ENCODE results near the gene CCT8.

CCT8 gene

DNA sequence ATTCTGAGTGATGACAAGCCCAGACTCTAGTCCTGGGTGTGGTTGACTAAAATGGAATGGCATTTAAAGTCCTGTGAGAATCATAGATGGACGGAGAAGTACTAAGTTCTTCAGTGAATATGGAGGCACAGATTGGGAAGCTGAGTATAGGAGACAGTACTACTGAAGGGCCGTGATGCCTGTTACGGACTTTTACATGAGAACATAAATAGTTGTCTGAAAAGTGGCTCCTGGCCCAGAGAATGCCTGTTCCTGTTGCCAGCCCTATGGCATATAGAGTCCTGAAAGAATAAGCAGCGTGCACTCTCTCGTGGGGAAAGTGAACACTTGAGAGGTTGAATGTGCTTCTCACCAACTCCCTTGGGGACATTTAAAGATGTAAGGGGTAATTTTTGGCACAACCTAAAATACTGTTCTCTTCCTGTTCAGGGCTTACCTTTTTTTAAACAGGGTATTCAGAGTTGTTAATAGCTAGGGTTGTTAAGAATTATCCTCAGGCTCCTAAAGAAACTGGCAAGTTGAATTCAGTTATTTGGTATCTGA lies 20.4 kb downstream of the CCT8 start:
- POLR2A ChIA-PET = no interaction called here
- TF ChIP-seq, protein P1, sequence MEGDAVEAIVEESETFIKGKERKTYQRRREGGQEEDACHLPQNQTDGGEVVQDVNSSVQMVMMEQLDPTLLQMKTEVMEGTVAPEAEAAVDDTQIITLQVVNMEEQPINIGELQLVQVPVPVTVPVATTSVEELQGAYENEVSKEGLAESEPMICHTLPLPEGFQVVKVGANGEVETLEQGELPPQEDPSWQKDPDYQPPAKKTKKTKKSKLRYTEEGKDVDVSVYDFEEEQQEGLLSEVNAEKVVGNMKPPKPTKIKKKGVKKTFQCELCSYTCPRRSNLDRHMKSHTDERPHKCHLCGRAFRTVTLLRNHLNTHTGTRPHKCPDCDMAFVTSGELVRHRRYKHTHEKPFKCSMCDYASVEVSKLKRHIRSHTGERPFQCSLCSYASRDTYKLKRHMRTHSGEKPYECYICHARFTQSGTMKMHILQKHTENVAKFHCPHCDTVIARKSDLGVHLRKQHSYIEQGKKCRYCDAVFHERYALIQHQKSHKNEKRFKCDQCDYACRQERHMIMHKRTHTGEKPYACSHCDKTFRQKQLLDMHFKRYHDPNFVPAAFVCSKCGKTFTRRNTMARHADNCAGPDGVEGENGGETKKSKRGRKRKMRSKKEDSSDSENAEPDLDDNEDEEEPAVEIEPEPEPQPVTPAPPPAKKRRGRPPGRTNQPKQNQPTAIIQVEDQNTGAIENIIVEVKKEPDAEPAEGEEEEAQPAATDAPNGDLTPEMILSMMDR (IDR thresholded peaks at IDR 0.05; ENCODE audit: control extremely low read depth, extremely low read depth, low read depth, missing control alignments) = no peak
- CTCF ChIA-PET = interaction anchor here (1.3 to 2.1 kb wide), 2 partner anchors 13 to 20 kb away, joined by 3 to 7 read pairs; partner anchors contain the start of gene CCT8
- no peak for DNase-seq (ENCODE audit: extremely low spot score)

DNA sequence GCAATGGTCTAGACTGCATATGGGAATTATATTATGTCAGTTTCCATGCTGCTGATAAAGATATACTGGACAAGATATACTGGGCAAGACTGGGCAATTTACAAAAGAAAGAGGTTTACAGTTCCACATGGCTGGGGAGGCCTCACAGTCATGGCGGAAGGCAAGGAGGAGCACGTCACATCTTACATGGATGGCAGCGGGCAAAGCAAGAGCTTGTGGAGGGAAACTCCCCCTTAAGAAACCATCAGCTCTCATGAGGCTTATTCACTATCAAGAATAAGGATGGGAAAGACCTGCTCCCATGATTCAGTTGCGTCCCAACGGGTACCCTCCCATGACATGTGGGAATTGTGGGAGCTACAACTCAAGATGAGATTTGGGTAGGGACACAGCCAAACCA lies 21.2 kb downstream of the CCT8 start:
- no peak for DNase-seq (ENCODE audit: extremely low spot score)
- TF ChIP-seq, protein P1 (IDR thresholded peaks at IDR 0.05; ENCODE audit: control extremely low read depth, extremely low read depth, low read depth, missing control alignments) = no peak
- CTCF ChIA-PET = interaction anchor here (2.1 kb wide), 1 partner anchor 12 kb away, joined by 7 read pairs; no protein-coding TSS in a partner anchor
- POLR2A ChIA-PET = no interaction called here

DNA sequence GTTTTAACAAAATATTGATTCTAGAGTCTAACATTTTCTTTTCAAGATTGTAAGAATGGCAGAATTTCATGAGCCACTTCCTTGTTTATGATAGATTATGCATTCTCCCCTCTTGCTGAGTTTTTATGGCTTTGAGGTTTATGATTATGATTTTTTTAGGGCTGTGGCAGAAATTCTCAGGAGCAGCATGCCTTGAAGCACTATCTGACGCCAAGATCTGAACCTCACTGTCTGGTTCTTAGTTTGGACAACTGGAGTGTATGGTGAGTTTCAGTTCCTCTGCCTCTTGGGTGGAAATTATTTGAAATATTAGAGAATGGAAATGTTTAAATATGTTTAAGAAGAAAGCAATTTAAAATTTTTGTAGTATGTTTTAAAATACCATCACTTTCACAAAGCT lies 38.8 kb downstream of the CCT8 start:
- ChIA-PET POLR2A (no interaction called here), CTCF (interaction anchor here (1.2 kb wide), 2 partner anchors 10 to 117 kb away, joined by 3 to 4 read pairs; partner anchors contain the start of gene USP16)
- TF ChIP-seq, protein P1 (IDR thresholded peaks at IDR 0.05; ENCODE audit: control extremely low read depth, extremely low read depth, low read depth, missing control alignments) = no peak
- peak; percentile 27 for DNase-seq (ENCODE audit: extremely low spot score)

DNA sequence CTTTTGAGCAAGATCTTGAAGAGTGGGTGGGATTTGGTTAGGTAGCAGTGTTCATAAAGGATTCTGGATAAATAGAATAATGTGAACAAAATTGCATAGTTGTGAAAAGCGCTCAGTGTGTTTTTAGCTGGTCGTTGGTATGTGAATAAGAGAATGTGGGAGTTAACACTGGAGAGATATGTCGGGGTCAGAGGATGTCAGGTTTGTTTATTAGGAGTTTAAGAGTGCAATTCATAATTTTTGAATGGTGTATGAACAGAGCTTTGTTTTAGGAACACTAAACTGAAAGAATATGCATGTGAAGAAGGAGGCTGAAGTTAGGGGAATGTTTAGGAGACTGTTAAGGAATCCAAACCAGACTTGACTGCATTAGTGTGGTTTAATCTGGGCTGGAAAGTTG lies 39.6 kb downstream of the CCT8 start:
- ChIA-PET CTCF (interaction anchor here (1.2 kb wide), 2 partner anchors 9 to 116 kb away, joined by 3 to 4 read pairs; partner anchors contain the start of gene USP16), POLR2A (no interaction called here)
- DNase-seq (ENCODE audit: extremely low spot score) = no peak
- TF ChIP-seq, protein P1 (IDR thresholded peaks at IDR 0.05; ENCODE audit: control extremely low read depth, extremely low read depth, low read depth, missing control alignments) = no peak

DNA sequence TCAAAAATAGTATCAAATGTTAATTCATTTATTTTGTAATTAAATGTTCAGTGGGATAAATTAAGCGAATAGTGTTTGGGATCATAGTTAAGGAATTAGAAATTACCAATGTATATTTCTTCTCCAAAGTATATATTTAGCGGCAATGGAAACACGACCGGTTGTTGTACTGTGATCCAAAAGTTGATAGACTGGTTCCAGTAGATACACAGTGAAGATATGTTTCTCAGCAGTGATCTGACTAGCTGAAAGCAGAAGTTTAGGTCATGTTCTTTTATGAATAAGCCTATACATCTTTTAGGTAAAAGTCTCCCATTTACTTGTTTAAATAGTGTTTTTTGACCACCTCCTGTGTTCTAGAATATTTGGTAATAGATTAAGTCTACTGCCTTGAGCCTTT lies 40.1 kb downstream of the CCT8 start:
- POLR2A ChIA-PET = no interaction called here
- TF ChIP-seq, protein P1 (IDR thresholded peaks at IDR 0.05; ENCODE audit: control extremely low read depth, extremely low read depth, low read depth, missing control alignments) = no peak
- no peak for DNase-seq (ENCODE audit: extremely low spot score)
- CTCF ChIA-PET = no interaction called here

DNA sequence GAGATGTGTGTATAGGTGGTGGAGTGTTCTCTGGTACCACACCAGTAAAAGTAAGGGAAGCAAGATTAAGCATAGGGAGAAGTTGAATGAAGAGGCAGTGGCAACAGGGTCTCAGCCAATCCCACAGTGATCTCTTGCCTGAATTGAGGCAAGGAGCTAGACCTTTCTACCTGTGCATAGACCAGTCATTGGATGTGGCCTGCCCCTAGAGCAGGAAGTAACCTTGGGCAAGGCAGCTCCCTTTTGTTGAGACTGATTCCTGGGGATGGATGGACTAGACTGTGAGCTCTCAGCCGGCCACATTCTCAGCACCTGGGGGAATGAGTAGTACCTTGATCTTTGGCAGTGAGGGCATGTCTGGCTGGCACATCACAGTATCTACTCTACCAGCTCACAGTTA lies 42.5 kb downstream of the CCT8 start:
- TF ChIP-seq, protein P1 (IDR thresholded peaks at IDR 0.05; ENCODE audit: control extremely low read depth, extremely low read depth, low read depth, missing control alignments) = no peak
- CTCF ChIA-PET = interaction anchor here (1.7 kb wide), 1 partner anchor 29 kb away, joined by 6 read pairs; no protein-coding TSS in a partner anchor
- POLR2A ChIA-PET = interaction anchor here (0.6 to 1.1 kb wide), 2 partner anchors 9 to 24 kb away, joined by 5 read pairs; no protein-coding TSS in a partner anchor
- no peak for DNase-seq (ENCODE audit: extremely low spot score)
